ENCODE results near the gene GALNT12. TPM values are rescaled to one million over a fixed set of nuclear protein-coding genes. Genes with fewer than 3 reads are reported as not detected.

GALNT12 gene
- total RNA-seq, 1 donor from 2014 or later = not detected

DNA sequence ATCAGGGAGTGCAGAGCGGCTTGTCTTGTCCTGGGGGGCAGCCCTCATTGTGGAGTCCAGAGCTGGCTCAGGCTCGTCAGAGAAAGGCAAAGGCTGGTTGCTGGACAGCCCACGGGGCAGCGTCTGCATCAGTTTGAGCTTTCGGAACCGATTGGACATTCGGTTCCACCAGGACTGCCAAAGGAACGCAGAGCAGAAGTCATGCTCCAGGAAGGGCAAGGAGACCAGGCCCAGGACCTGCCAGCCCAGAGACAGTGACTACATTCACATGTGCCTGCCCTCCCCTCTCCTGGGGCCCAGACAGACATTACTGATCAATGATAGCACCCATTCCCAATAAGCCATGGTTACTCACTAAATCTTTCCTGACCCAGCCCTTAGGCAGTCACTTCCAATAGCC lies 29.2 kb upstream of the GALNT12 start:
- Mint-ChIP-seq H3K9me3 (ENCODE audit: unreplicated experiment) (no peaks in the 10 kb centered on the region), H3K36me3 (ENCODE audit: unreplicated experiment) (peaks cover 19% of the 10 kb centered on the region), H3K4me1 (ENCODE audit: unreplicated experiment) (peaks cover 4% of the 10 kb centered on the region), H3K27ac (ENCODE audit: unreplicated experiment) (no peak overlapping the region), H3K4me3 (ENCODE audit: unreplicated experiment) (no peak overlapping the region), H3K27me3 (ENCODE audit: unreplicated experiment) (no peaks in the 10 kb centered on the region)
- TF ChIP-seq, protein P1, sequence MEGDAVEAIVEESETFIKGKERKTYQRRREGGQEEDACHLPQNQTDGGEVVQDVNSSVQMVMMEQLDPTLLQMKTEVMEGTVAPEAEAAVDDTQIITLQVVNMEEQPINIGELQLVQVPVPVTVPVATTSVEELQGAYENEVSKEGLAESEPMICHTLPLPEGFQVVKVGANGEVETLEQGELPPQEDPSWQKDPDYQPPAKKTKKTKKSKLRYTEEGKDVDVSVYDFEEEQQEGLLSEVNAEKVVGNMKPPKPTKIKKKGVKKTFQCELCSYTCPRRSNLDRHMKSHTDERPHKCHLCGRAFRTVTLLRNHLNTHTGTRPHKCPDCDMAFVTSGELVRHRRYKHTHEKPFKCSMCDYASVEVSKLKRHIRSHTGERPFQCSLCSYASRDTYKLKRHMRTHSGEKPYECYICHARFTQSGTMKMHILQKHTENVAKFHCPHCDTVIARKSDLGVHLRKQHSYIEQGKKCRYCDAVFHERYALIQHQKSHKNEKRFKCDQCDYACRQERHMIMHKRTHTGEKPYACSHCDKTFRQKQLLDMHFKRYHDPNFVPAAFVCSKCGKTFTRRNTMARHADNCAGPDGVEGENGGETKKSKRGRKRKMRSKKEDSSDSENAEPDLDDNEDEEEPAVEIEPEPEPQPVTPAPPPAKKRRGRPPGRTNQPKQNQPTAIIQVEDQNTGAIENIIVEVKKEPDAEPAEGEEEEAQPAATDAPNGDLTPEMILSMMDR (IDR thresholded peaks at IDR 0.05) = no peak
- peak; percentile 73 for DNase-seq (ENCODE audit: extremely low spot score, unreplicated experiment)

DNA sequence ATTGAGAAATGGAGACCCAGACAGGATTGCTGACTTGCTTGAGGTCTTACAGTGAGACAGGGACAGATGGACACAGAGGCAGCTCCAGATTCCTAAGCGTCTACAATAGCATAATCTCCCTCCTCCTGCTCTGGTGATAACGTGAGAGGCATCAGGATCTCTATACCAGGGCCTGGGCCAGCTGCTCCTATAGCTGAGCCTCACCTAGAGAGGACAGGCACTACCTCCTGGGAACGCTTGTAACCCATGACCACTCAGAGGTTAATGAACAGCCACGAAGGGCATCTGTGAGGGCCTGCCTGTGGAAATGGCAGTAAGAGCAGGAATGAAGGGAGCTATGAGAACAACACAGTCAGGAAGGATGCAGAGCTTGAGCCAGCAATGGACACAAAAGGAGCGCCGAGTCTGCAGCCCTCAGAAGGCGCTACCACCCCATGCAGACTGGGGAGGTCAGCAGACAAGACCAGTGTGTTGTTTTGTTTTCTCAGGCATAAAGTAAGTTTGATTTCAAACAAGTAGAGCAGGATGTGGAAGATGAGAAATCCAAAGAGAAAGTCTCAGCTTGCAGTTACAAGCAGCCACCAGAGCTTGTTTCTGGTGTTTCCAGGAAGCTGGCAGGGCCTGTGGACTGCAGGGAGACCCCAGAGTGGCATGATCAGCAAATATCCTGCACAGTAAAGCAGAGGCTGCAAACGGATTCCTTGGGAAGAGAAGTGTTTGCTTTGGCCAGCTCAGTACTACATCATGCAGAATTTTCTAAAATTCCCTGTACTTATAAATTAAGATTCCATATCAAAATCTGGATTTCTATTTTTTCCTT lies 28.5 kb upstream of the GALNT12 start:
- peak overlapping the region; percentile 4 for H3K27ac Mint-ChIP-seq (ENCODE audit: unreplicated experiment)
- no peaks in the 10 kb centered on the region for H3K27me3 Mint-ChIP-seq (ENCODE audit: unreplicated experiment)
- H3K36me3 Mint-ChIP-seq (ENCODE audit: unreplicated experiment) = peaks cover 17% of the 10 kb centered on the region

DNA sequence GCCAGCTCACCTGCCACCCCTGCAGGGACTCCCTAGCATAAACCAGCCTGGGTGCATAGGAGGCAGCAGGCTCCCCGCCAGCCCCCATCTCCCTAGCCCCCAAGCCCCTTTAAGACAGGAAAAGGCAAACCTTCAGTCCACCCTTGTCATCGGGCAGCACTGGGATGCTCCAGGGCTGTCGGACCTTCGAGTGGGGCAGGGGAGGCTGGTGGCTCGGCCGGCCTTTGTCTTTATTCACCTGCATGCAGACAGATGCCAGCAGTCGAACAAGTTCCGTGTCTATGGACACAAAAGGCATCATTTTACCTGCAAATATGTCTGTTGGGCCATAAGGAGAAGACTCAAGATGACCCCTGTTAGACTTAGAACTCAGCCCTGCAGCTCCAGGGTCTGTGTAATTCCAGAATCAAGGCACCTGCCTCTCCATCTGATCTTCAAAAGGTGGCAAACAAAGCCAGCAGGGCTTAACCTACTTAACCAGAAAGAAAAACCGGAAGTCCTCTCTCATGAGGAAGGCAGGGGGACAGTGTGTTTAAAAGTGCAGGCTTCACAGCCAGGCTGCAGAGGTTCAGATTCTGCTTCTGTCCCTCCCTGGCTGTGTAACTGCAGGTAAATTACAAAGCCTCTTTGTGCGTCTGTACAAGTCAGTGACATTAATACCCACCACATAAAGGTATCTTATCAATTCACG lies 27.3 kb upstream of the GALNT12 start:
- Mint-ChIP-seq H3K9me3 (ENCODE audit: unreplicated experiment) (no peaks in the 10 kb centered on the region), H3K27me3 (ENCODE audit: unreplicated experiment) (no peaks in the 10 kb centered on the region), H3K4me3 (ENCODE audit: unreplicated experiment) (no peak overlapping the region), H3K27ac (ENCODE audit: unreplicated experiment) (no peak overlapping the region), H3K36me3 (ENCODE audit: unreplicated experiment) (peaks cover 17% of the 10 kb centered on the region), H3K4me1 (ENCODE audit: unreplicated experiment) (peaks cover 4% of the 10 kb centered on the region)
- TF ChIP-seq, protein P1 (IDR thresholded peaks at IDR 0.05) = no peak
- peak; percentile 76 for DNase-seq (ENCODE audit: extremely low spot score, unreplicated experiment)

More for the DNA sequence above, 28.5 kb upstream of the GALNT12 start:
- Mint-ChIP-seq H3K4me1 (ENCODE audit: unreplicated experiment) (peaks cover 4% of the 10 kb centered on the region), H3K9me3 (ENCODE audit: unreplicated experiment) (no peaks in the 10 kb centered on the region), H3K4me3 (ENCODE audit: unreplicated experiment) (no peak overlapping the region)
- TF ChIP-seq, protein P1 (IDR thresholded peaks at IDR 0.05) = no peak
- DNase-seq (ENCODE audit: extremely low spot score, unreplicated experiment) = peak; percentile 63

DNA sequence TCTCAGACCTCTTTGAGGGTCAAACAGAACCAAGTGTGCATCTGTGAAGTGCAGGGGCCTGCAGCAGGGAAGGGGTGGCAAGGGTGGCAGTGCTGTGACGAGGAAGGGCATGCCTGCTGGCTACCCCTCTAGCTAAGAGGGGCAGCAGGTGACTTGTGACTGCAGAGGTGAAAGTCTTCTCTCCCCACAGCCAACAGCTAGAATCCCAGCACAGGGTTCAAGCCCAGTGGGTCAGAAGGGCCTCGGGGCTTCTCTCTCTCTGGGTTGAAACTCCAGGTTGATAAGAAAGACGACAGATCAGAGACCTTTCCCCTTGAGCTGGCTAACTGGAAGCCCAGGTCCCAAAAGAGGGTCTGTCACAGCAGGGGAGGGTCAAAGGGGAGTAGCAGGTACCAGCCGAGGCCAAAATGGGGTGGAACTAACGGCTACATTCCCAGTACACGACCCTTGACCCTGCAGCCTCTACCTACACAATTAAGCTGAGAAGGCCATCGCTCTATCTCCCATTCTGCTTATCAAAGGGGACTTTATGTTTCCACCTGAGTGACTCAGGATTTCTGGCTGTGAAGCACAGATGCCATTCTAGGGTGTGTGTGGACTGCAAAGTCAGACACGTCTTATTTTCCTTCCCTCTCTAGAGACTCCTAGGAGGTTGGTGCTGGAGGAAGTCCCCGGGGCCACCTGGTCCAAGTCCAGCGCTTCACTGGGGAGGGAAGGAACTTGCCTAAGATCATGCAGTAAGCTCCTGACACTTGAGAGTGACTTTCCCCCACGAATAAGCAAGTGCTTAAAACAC lies 25.7 kb upstream of the GALNT12 start:
- H3K27ac Mint-ChIP-seq (ENCODE audit: unreplicated experiment) = no peak overlapping the region
- no peak overlapping the region for H3K4me3 Mint-ChIP-seq (ENCODE audit: unreplicated experiment)
- H3K27me3 Mint-ChIP-seq (ENCODE audit: unreplicated experiment) = no peaks in the 10 kb centered on the region
- TF ChIP-seq, protein P1 (IDR thresholded peaks at IDR 0.05) = no peak
- peak; percentile 79 for DNase-seq (ENCODE audit: extremely low spot score, unreplicated experiment)
- peaks cover 20% of the 10 kb centered on the region for H3K36me3 Mint-ChIP-seq (ENCODE audit: unreplicated experiment)
- H3K4me1 Mint-ChIP-seq (ENCODE audit: unreplicated experiment) = peaks cover 4% of the 10 kb centered on the region
- H3K9me3 Mint-ChIP-seq (ENCODE audit: unreplicated experiment) = no peaks in the 10 kb centered on the region
